Measurements from ENCODE around the gene IFNA7. TPM values are rescaled to one million over a fixed set of nuclear protein-coding genes. Genes with fewer than 3 reads are reported as not detected.

IFNA7 gene
- total and polyA plus RNA-seq, 2 experiments from 2014 or later, result not detected

DNA sequence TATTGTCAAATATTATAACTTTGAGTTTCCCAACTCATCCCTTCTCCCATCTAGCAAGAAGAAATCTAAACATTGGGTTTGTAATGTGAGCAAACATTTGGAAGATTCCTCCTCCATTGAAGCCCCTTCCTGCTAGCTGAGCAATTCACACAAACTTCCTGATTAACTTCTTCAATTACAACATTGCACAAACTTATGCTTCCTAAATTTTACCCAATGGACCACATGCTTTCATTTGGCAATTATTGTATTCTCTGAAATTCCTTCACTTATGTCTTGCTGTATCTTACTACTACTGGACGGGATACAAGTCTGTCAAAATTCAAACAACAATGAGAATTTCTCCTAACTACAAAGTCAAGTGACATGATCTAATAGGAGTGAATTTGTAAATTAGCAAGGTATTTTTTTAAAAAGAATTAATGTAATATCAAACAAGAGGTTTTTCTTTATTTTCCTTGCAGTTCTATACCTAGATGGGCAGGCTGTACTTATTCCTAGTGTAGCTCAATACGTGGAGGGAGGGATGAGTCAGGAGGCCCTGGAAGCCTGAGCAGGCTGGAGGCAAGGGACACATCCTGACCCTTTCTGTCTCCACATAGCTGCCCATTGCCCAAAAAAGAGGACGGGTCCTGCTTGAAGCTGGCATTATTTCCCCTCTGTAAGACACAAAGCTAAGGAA, 48.5 kb downstream of the IFNA7 start (continued):
- TF ChIP-seq REST (IDR thresholded peaks at IDR 0.05; ENCODE audit: unreplicated experiment) (no peak), ZNF114 (CRISPR knock-in tag; IDR thresholded peaks at IDR 0.05) (no peak), NANOG (IDR thresholded peaks at IDR 0.05; ENCODE audit: borderline replicate concordance) (no peak), EZH2phosphoT487 (IDR thresholded peaks at IDR 0.05; ENCODE audit: unreplicated experiment) (no peak), POLR2AphosphoS5 (IDR thresholded peaks at IDR 0.05; ENCODE audit: low read depth) (no peak), JUNB (IDR thresholded peaks at IDR 0.05; ENCODE audit: unreplicated experiment) (no peak)
- TF ChIP-seq, protein P1, sequence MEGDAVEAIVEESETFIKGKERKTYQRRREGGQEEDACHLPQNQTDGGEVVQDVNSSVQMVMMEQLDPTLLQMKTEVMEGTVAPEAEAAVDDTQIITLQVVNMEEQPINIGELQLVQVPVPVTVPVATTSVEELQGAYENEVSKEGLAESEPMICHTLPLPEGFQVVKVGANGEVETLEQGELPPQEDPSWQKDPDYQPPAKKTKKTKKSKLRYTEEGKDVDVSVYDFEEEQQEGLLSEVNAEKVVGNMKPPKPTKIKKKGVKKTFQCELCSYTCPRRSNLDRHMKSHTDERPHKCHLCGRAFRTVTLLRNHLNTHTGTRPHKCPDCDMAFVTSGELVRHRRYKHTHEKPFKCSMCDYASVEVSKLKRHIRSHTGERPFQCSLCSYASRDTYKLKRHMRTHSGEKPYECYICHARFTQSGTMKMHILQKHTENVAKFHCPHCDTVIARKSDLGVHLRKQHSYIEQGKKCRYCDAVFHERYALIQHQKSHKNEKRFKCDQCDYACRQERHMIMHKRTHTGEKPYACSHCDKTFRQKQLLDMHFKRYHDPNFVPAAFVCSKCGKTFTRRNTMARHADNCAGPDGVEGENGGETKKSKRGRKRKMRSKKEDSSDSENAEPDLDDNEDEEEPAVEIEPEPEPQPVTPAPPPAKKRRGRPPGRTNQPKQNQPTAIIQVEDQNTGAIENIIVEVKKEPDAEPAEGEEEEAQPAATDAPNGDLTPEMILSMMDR (conservative IDR thresholded peaks at IDR 0.05; ENCODE audit: low read depth in 2 of 2), result no peak

Small RNA genes lying within 50 kb of the gene (small RNA-seq; reads per million reads assigned to genes)
- gene RF00019 (ENCODE audit: low replicate concordance), result not detected

Other genes with a start within 250 kb of the IFNA7 start
- gene HACD4, start 170.6 kb downstream of the IFNA7 start, total RNA-seq (2014; rRNA removed; shearing (Covaris generic)), result 2.2 and 2.5 TPM in 2 replicates
- gene HACD4, start 170.6 kb downstream of the IFNA7 start, polyA plus RNA-seq (2016; fragmentation: Nextera tagmentation; extraction: Ambion mirVana), result 1.3 and 1.7 TPM in 2 replicates
- not detected in 2 replicates for gene IFNB1, start 124.3 kb downstream of the IFNA7 start, total RNA-seq (2014; rRNA removed; shearing (Covaris generic))
- gene IFNB1, start 124.3 kb downstream of the IFNA7 start, polyA plus RNA-seq (2016; fragmentation: Nextera tagmentation; extraction: Ambion mirVana), result not detected in 2 replicates
- gene IFNW1, start 60.4 kb downstream of the IFNA7 start, total RNA-seq (2014; rRNA removed; shearing (Covaris generic)), result not detected in 2 replicates
- not detected in 2 replicates for gene IFNW1, start 60.4 kb downstream of the IFNA7 start, polyA plus RNA-seq (2016; fragmentation: Nextera tagmentation; extraction: Ambion mirVana)
- not detected in 2 replicates for gene IFNA21, start 35.5 kb downstream of the IFNA7 start, total RNA-seq (2014; rRNA removed; shearing (Covaris generic))
- not detected in 2 replicates for gene IFNA21, start 35.5 kb downstream of the IFNA7 start, polyA plus RNA-seq (2016; fragmentation: Nextera tagmentation; extraction: Ambion mirVana)
- not detected in 2 replicates for gene IFNA4, start 14.6 kb downstream of the IFNA7 start, total RNA-seq (2014; rRNA removed; shearing (Covaris generic))
- not detected in 2 replicates for gene IFNA4, start 14.6 kb downstream of the IFNA7 start, polyA plus RNA-seq (2016; fragmentation: Nextera tagmentation; extraction: Ambion mirVana)
- gene IFNA10, start 4.9 kb upstream of the IFNA7 start, total RNA-seq (2014; rRNA removed; shearing (Covaris generic)), result not detected in 2 replicates
- gene IFNA10, start 4.9 kb upstream of the IFNA7 start, polyA plus RNA-seq (2016; fragmentation: Nextera tagmentation; extraction: Ambion mirVana), result not detected in 2 replicates
- not detected in 2 replicates for gene IFNA16, start 15.1 kb upstream of the IFNA7 start, total RNA-seq (2014; rRNA removed; shearing (Covaris generic))
- gene IFNA16, start 15.1 kb upstream of the IFNA7 start, polyA plus RNA-seq (2016; fragmentation: Nextera tagmentation; extraction: Ambion mirVana), result not detected in 2 replicates
- not detected in 2 replicates for gene IFNA17, start 26.0 kb upstream of the IFNA7 start, total RNA-seq (2014; rRNA removed; shearing (Covaris generic))
- gene IFNA17, start 26.0 kb upstream of the IFNA7 start, polyA plus RNA-seq (2016; fragmentation: Nextera tagmentation; extraction: Ambion mirVana), result not detected in 2 replicates
- not detected in 2 replicates for gene IFNA14, start 37.8 kb upstream of the IFNA7 start, total RNA-seq (2014; rRNA removed; shearing (Covaris generic))
- gene IFNA14, start 37.8 kb upstream of the IFNA7 start, polyA plus RNA-seq (2016; fragmentation: Nextera tagmentation; extraction: Ambion mirVana), result not detected in 2 replicates
- gene IFNA5, start 103.1 kb upstream of the IFNA7 start, total RNA-seq (2014; rRNA removed; shearing (Covaris generic)), result not detected in 2 replicates
- gene IFNA5, start 103.1 kb upstream of the IFNA7 start, polyA plus RNA-seq (2016; fragmentation: Nextera tagmentation; extraction: Ambion mirVana), result not detected in 2 replicates
- gene KLHL9, start 133.2 kb upstream of the IFNA7 start, total RNA-seq (2014; rRNA removed; shearing (Covaris generic)), result 22.1 and 24.0 TPM in 2 replicates
- gene KLHL9, start 133.2 kb upstream of the IFNA7 start, polyA plus RNA-seq (2016; fragmentation: Nextera tagmentation; extraction: Ambion mirVana), result 9.1 and 9.6 TPM in 2 replicates
- gene IFNA6, start 148.7 kb upstream of the IFNA7 start, total RNA-seq (2014; rRNA removed; shearing (Covaris generic)), result not detected in 2 replicates
- not detected in 2 replicates for gene IFNA6, start 148.7 kb upstream of the IFNA7 start, polyA plus RNA-seq (2016; fragmentation: Nextera tagmentation; extraction: Ambion mirVana)
- gene IFNA13, start 165.9 kb upstream of the IFNA7 start, total RNA-seq (2014; rRNA removed; shearing (Covaris generic)), result not detected in 2 replicates
- gene IFNA13, start 165.9 kb upstream of the IFNA7 start, polyA plus RNA-seq (2016; fragmentation: Nextera tagmentation; extraction: Ambion mirVana), result not detected in 2 replicates
- gene IFNA2, start 183.2 kb upstream of the IFNA7 start, total RNA-seq (2014; rRNA removed; shearing (Covaris generic)), result not detected in 2 replicates
- gene IFNA2, start 183.2 kb upstream of the IFNA7 start, polyA plus RNA-seq (2016; fragmentation: Nextera tagmentation; extraction: Ambion mirVana), result not detected in 2 replicates
- gene IFNA8, start 206.9 kb upstream of the IFNA7 start, total RNA-seq (2014; rRNA removed; shearing (Covaris generic)), result not detected in 2 replicates
- gene IFNA8, start 206.9 kb upstream of the IFNA7 start, polyA plus RNA-seq (2016; fragmentation: Nextera tagmentation; extraction: Ambion mirVana), result not detected in 2 replicates
- gene IFNA1, start 238.2 kb upstream of the IFNA7 start, total RNA-seq (2014; rRNA removed; shearing (Covaris generic)), result not detected in 2 replicates
- not detected in 2 replicates for gene IFNA1, start 238.2 kb upstream of the IFNA7 start, polyA plus RNA-seq (2016; fragmentation: Nextera tagmentation; extraction: Ambion mirVana)